ENCODE measurements around the gene OSBPL1A.

- TF ChIP-seq POLR2A (IDR thresholded peaks at IDR 0.05) (no peak), CTCF (IDR thresholded peaks at IDR 0.05) (no peak)
Measured at GRCh38 chr18:24161304-24161703, 236.3 kb downstream of the OSBPL1A start.

Data from Peyer's patch (tissue), 4 donors.